ENCODE data around the gene TMEM109. TPM values are rescaled to one million over a fixed set of nuclear protein-coding genes. Genes with fewer than 3 reads are reported as not detected.
A peak's percentile ranks its signal among the peaks of the same experiment; 100 is the strongest.

The TMEM109 gene
- total and polyA plus RNA-seq, 5 donors = 103 to 119 (median 116) TPM

DNA sequence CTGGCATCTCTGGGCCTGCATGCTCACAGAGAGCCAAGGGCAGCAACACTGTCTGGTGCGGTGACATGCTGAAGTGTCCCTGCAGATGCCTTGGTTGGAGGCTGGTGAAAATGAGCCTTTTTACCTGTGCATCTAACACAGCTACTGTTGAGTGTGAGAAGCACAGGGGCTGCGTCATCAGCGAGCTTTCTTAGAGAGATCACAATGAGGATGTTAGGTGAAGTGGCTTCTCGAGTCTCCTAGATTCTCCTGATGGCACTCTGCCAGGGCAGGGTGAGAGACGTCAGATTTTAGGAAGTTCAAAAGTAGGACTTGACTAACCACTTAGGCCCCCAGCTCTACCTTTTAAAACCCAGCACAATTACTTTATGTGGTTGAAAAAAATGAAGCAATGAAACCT lies 41.6 kb downstream of the TMEM109 start:
- Histone ChIP-seq H3K4me3 (ENCODE audit: low read length) (no peak overlapping the region), H3K9me3 (ENCODE audit: control insufficient read depth, low read length) (no peaks in the 10 kb centered on the region), H3K27ac (ENCODE audit: low read length) (no peak overlapping the region), H3K27me3 (ENCODE audit: control insufficient read depth, insufficient read depth) (no peaks in the 10 kb centered on the region), H3K4me1 (ENCODE audit: control insufficient read depth, insufficient read depth, low read length) (no peaks in the 10 kb centered on the region)
- DNase-seq (no peak), ATAC-seq (no peak)
- WGBS = 47% methylated on average over 5 of the region's 5 CpGs
- intact Hi-C loops (cut with DNase I) = no loop called here

DNA sequence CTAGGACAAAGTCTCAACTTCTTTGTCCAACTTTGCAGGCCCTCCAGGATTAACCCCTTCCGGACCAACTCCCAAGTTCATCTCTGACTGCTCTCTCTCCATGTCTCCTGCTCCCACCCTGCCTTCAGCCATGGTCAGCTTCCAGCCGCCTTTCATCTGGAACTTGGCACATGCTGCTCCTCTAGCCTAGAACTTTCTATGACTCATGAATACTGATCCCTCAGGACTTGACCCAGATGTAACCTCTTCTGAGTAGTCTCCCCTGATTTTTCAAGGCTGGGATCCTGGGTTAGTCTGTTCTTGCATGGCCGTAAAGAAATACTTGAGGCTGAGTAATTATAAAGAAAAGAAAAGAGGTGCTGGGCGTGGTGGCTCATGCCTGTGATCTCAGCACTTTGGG lies 43.2 kb downstream of the TMEM109 start:
- intact Hi-C loops (cut with DNase I) = no loop called here
- H3K9me3 ChIP-seq (ENCODE audit: control insufficient read depth, low read length) = no peaks in the 10 kb centered on the region
- H3K27me3 ChIP-seq (ENCODE audit: control insufficient read depth, insufficient read depth) = no peaks in the 10 kb centered on the region
- WGBS = 81% methylated on average over 4 of the region's 4 CpGs
- ATAC-seq (peak in 1 of 2 donors; percentile 11), DNase-seq (peak in 1 of 3 donors; percentile 62)
- H3K4me3 ChIP-seq (ENCODE audit: low read length) = no peak overlapping the region
- no peaks in the 10 kb centered on the region for H3K4me1 ChIP-seq (ENCODE audit: control insufficient read depth, insufficient read depth, low read length)
- H3K27ac ChIP-seq (ENCODE audit: low read length) = no peak overlapping the region

DNA sequence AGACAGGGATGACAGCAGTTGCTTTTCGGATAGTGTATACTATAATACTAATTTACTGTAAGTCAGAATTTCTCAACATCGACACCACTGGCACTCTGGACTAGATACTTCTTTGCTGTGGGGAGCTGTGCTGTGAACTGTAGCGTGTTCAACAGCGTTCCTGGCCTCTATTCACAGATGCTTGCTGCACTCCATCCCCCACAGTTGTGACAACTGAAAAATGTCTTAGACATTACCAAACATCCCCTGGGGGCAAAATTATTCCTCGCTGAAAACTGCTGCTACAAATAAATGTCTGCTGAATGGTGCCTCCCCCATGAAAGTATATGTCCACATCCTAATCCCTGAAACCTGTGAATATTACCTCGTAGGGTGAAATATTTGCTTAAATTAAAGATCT lies 45.5 kb downstream of the TMEM109 start:
- no peak overlapping the region for H3K4me3 ChIP-seq (ENCODE audit: low read length)
- no peak overlapping the region for H3K27ac ChIP-seq (ENCODE audit: low read length)
- no peaks in the 10 kb centered on the region for H3K27me3 ChIP-seq (ENCODE audit: control insufficient read depth, insufficient read depth)
- WGBS = 58% methylated on average over 6 of the region's 6 CpGs
- H3K4me1 ChIP-seq (ENCODE audit: control insufficient read depth, insufficient read depth, low read length) = no peaks in the 10 kb centered on the region
- intact Hi-C loops (cut with DNase I) = no loop called here
- no peak for DNase-seq
- ATAC-seq = no peak
- no peaks in the 10 kb centered on the region for H3K9me3 ChIP-seq (ENCODE audit: control insufficient read depth, low read length)

DNA sequence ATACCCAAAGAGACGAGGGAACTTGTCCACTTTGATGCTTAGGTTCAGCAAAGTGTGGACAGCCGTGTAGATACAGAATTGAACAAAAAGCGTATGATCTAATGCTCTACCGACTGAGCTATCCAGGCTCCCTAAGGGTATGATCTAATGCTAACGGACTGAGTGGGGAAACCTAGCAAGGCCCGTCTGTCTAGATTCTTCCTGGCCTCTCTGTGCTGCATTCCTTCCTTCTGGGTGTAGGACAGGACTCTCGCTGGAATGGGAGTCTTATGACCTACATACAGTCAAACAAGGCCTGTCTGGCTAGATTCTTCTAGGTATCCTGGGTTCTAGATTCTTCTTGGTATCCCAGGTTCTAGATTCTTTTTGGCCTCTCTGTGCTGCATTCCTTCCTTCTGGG lies 46.4 kb downstream of the TMEM109 start:
- WGBS = 77% methylated on average over 7 of the region's 7 CpGs
- no peaks in the 10 kb centered on the region for H3K9me3 ChIP-seq (ENCODE audit: control insufficient read depth, low read length)
- no peak for ATAC-seq
- no peak overlapping the region for H3K27ac ChIP-seq (ENCODE audit: low read length)
- H3K4me3 ChIP-seq (ENCODE audit: low read length) = no peak overlapping the region
- DNase-seq = no peak
- intact Hi-C loops (cut with DNase I) = no loop called here
- no peaks in the 10 kb centered on the region for H3K27me3 ChIP-seq (ENCODE audit: control insufficient read depth, insufficient read depth)
- no peaks in the 10 kb centered on the region for H3K4me1 ChIP-seq (ENCODE audit: control insufficient read depth, insufficient read depth, low read length)

DNA sequence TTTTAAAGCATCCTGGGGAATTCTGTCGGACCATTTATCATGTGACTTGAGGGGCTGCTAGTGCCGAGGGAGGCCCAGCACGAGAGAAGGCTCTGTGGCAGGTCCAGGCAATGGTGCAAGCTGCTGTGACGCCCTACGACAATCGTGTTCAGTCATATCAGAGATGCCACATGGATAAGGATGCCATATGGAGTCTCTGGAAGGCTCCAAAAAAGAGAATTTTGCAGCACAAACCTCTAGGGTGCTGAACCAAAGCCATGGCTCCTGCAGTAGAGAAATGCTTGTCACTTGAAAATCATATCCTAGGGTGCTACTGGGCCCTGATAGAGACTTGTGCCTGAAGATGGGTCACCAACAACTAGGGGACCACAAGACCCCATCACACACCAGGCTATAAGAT lies 50.8 kb downstream of the TMEM109 start:
- no peaks in the 10 kb centered on the region for H3K4me1 ChIP-seq (ENCODE audit: control insufficient read depth, insufficient read depth, low read length)
- ATAC-seq (no peak), DNase-seq (no peak)
- intact Hi-C loops (cut with DNase I) = no loop called here
- H3K9me3 ChIP-seq (ENCODE audit: control insufficient read depth, low read length) = no peaks in the 10 kb centered on the region
- 72% methylated on average over 6 of the region's 6 CpGs for WGBS
- no peaks in the 10 kb centered on the region for H3K27me3 ChIP-seq (ENCODE audit: control insufficient read depth, insufficient read depth)
- no peak overlapping the region for H3K27ac ChIP-seq (ENCODE audit: low read length)
- no peak overlapping the region for H3K4me3 ChIP-seq (ENCODE audit: low read length)

DNA sequence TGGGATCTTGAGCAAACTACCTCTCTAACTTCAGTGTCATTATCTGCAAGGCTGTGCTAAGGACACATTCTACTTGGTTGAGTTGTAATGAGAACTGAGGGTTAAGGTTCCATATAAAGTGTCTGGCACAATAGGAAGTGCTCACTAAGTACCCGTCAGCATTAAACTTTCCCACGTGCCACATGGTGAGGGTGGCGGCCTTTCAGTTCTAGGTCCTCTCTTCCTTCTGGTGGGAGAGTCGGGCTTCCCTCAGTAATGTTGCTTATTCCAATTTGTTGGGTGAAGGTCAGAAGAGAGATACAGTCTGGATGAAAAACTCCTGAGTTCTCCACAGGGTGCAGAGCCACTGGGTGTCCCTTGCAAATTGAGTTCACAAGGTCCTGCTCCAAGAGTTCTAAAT lies 52.9 kb downstream of the TMEM109 start:
- 81% methylated on average over 4 of the region's 4 CpGs for WGBS
- DNase-seq (no peak), ATAC-seq (no peak)
- Histone ChIP-seq H3K4me1 (ENCODE audit: control insufficient read depth, insufficient read depth, low read length) (no peaks in the 10 kb centered on the region), H3K9me3 (ENCODE audit: control insufficient read depth, low read length) (no peaks in the 10 kb centered on the region), H3K27ac (ENCODE audit: low read length) (no peak overlapping the region), H3K27me3 (ENCODE audit: control insufficient read depth, insufficient read depth) (no peaks in the 10 kb centered on the region), H3K4me3 (ENCODE audit: low read length) (no peak overlapping the region)
- intact Hi-C loops (cut with DNase I) = no loop called here

DNA sequence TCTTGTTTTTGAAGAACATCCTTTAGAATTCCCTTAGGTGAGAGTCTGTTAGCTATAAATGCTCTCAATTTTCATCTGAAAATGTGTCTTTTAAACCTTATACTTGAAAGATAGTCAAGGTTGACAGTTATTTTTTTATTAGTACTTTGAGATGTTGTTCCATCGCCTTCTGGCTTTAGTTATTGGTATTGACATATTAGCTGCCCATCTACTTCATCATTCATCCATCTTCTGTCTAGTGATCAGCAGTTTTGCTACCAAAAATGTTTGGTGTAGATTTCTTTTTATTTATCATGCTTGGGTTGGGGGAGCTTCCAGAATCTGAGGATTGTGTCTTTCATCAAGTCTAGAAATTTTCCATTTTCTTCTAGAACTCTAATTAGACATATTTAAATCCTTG lies 54.3 kb downstream of the TMEM109 start:
- no peak overlapping the region for H3K27ac ChIP-seq (ENCODE audit: low read length)
- 43% methylated on average over 1 of the region's 1 CpG for WGBS
- no peaks in the 10 kb centered on the region for H3K4me1 ChIP-seq (ENCODE audit: control insufficient read depth, insufficient read depth, low read length)
- intact Hi-C loops (cut with DNase I) = no loop called here
- no peaks in the 10 kb centered on the region for H3K27me3 ChIP-seq (ENCODE audit: control insufficient read depth, insufficient read depth)
- no peaks in the 10 kb centered on the region for H3K9me3 ChIP-seq (ENCODE audit: control insufficient read depth, low read length)
- H3K4me3 ChIP-seq (ENCODE audit: low read length) = no peak overlapping the region
- ATAC-seq (no peak), DNase-seq (no peak)

DNA sequence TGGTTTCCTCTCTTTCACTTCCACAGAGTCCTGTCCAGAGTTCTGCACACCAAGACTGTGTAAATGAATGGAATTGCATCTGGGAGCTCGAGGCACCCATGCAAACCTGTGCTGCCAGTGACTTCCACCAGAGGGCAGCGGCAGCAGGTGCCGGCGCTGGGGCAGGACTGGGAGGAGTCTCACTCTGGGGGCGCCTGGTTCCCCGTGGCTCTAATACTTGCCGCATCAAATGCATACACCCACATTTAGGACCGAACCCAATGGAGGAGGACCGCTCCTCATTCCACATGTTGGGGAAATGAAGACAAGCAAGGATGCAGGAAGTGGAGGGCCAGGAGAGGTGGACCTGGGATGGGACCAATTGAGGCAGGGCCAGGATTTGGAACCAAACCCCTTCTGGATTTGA lies 56.4 kb downstream of the TMEM109 start:
- 18% methylated on average over 9 of the region's 9 CpGs for WGBS
- intact Hi-C loops (cut with DNase I) = loop anchor here in 1 of 4 donors (1.0 kb wide), 1 partner anchor 159 kb away; no protein-coding TSS in a partner anchor
- Histone ChIP-seq H3K4me3 (ENCODE audit: low read length) (no peak overlapping the region), H3K27me3 (ENCODE audit: control insufficient read depth, insufficient read depth) (no peaks in the 10 kb centered on the region), H3K9me3 (ENCODE audit: control insufficient read depth, low read length) (no peaks in the 10 kb centered on the region), H3K4me1 (ENCODE audit: control insufficient read depth, insufficient read depth, low read length) (no peaks in the 10 kb centered on the region), H3K27ac (ENCODE audit: low read length) (no peak overlapping the region)
- DNase-seq (peak; percentile 58 to 85 (median 84)), ATAC-seq (peak; percentile 67 to 82)

DNA sequence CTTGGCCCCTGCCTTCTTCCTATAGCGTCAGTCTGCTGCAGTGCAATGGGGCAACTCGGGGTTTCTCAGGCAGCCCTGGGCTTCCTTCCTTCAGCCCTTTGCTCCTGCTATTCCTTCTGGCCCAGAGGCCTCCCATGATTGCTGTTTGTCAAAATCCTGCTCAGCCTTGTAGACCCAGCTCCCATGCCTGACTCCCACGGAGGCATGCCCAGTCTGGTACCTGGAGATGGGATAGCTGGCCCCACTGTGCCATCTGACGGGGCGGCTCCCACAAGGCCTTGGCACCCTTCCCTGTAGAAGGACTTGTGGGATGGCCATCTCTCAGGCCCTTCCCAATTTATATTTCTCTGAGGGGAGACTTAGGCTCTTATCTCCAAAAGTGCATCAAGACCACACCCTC lies 56.9 kb downstream of the TMEM109 start:
- intact Hi-C loops (cut with DNase I) = loop anchor here in 1 of 4 donors (1.0 kb wide), 1 partner anchor 158 kb away; no protein-coding TSS in a partner anchor
- 79% methylated on average over 5 of the region's 5 CpGs for WGBS
- no peak overlapping the region for H3K4me3 ChIP-seq (ENCODE audit: low read length)
- H3K27me3 ChIP-seq (ENCODE audit: control insufficient read depth, insufficient read depth) = no peaks in the 10 kb centered on the region
- DNase-seq (no peak), ATAC-seq (no peak)
- no peak overlapping the region for H3K27ac ChIP-seq (ENCODE audit: low read length)
- H3K4me1 ChIP-seq (ENCODE audit: control insufficient read depth, insufficient read depth, low read length) = no peaks in the 10 kb centered on the region
- no peaks in the 10 kb centered on the region for H3K9me3 ChIP-seq (ENCODE audit: control insufficient read depth, low read length)

DNA sequence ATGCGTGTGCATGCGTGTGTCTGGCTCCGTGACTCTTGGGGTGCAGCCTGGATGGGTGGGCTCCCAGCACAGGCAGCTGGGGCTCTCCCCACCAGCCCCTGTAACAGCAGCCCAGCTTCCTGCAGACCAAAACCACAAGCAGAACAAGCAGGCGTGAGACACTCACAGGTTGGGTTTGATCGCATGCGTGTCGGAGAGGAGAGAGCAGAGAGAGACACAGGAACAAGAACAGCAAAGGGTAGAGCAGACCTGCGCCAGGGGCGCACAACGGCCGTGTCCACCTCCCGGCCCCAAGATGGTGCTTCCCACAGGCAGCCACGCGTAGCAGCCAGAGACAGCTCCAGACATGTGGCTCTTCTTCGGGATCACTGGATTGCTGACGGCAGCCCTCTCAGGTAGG lies 57.6 kb downstream of the TMEM109 start, which contains the start of gene CD6:
CD6 (plus strand) TSS at position 161 of the 400 bp plus-strand sequence; CDS start at position 347, 186 bp downstream.
- 88% methylated on average over 16 of the region's 16 CpGs for WGBS
- no peak within 1 kb of the TSS for H3K4me3 ChIP-seq (ENCODE audit: low read length)

DNA sequence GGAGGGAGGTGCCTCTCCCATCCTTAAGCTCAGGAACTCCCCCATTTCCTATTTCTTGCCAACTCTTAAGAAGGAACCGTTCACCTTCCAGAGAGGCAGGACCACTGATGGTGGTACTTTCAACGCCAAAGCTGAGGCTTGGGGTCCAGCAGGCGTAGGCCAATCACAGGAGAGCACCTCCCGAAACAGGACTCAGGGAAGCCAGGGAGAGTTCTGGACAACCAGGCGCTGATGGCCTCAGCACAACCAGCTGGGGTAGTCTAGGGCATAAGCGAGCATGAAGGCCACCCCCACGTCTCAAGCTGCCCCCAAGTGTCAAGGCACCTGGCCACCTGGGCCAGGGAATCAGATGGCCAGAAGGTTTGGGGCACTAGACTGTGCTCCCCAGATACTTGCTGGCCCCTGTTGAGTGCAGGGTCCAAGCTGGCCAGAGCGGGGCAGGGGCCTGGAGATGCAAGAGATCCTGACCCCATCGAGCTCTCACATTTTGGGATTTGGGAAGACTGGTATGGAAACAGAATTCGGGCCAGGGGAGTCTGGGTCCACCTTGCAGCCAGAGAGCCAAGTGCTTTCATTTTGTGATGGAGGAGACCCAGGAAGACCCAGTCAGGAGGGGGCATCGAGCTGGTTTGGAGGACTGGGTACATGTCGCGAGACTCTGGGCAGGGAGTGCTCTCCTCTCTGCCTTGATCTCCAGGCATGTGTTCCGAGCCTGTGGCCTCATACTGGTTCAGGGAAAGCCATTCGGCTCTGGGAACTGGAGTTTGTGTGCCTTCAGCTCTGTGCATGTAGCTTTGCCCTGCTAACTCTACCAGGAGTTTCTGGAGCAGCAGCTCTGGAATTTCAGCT lies 58.4 kb downstream of the TMEM109 start:
- H3K4me3 ChIP-seq (ENCODE audit: low read length) = no peak overlapping the region
- intact Hi-C loops (cut with DNase I) = no loop called here
- H3K27me3 ChIP-seq (ENCODE audit: control insufficient read depth, insufficient read depth) = no peaks in the 10 kb centered on the region
- no peaks in the 10 kb centered on the region for H3K9me3 ChIP-seq (ENCODE audit: control insufficient read depth, low read length)
- ATAC-seq = no peak
- H3K4me1 ChIP-seq (ENCODE audit: control insufficient read depth, insufficient read depth, low read length) = no peaks in the 10 kb centered on the region
- H3K27ac ChIP-seq (ENCODE audit: low read length) = no peak overlapping the region
- 87% methylated on average over 15 of the region's 15 CpGs for WGBS
- no peak for DNase-seq

More for the DNA sequence above, 57.6 kb downstream of the TMEM109 start, which contains the start of gene CD6:
- ATAC-seq = no peak
- H3K4me1 ChIP-seq (ENCODE audit: control insufficient read depth, insufficient read depth, low read length) = no peaks in the 10 kb centered on the region
- H3K27ac ChIP-seq (ENCODE audit: low read length) = no peak within 1 kb of the TSS
- H3K9me3 ChIP-seq (ENCODE audit: control insufficient read depth, low read length) = no peaks in the 10 kb centered on the region
- H3K27me3 ChIP-seq (ENCODE audit: control insufficient read depth, insufficient read depth) = no peaks in the 10 kb centered on the region
- DNase-seq = no peak
- intact Hi-C loops (cut with DNase I) = no loop called here

All from right cardiac atrium (tissue), 5 donors.